Activated naive CD4-positive, alpha-beta T cell treated with anti-CD3 and anti-CD28 coated beads, Interleukin-2, amount 50 U/mL, for 24 hours (primary cell): ENCODE data around the gene ZNF284.
A peak's percentile ranks its signal among the peaks of the same experiment; 100 is the strongest.

Experiments
- H3K27ac Mint-ChIP-seq: one replicate; pipeline ENCODE4 v1.8.0; 2021; ENCODE audit warnings: mild to moderate bottlenecking, mixed read lengths
- H3K27me3 Mint-ChIP-seq: one replicate; pipeline ENCODE4 v1.8.0; 2021; ENCODE audit warnings: mixed read lengths
- H3K36me3 Mint-ChIP-seq: one replicate; pipeline ENCODE4 v1.8.0; 2021; ENCODE audit warnings: mixed read lengths
- H3K4me1 Mint-ChIP-seq: one replicate; pipeline ENCODE4 v1.8.0; 2021; ENCODE audit warnings: mixed read lengths
- H3K4me3 Mint-ChIP-seq: one replicate; pipeline ENCODE4 v1.8.0; 2021; ENCODE audit warnings: mild to moderate bottlenecking, mixed read lengths
- H3K9me3 Mint-ChIP-seq: one replicate; pipeline ENCODE4 v1.8.0; 2021; ENCODE audit warnings: mixed read lengths

Gene ZNF284

GRCh38 chr19:44071824-44072542 lies at the start of gene ZNF284:
Gene ZNF284 (plus strand): TSS chr19:44072159. CDS start chr19:44076390, 4,231 bp downstream.
- H3K4me1 Mint-ChIP-seq: peaks cover 33% of the 10 kb centered on the region
- peak within 1 kb of the TSS; percentile 87 for H3K27ac Mint-ChIP-seq
- no peaks in the 10 kb centered on the region for H3K27me3 Mint-ChIP-seq
- peak within 1 kb of the TSS; percentile 94 for H3K4me3 Mint-ChIP-seq
- H3K36me3 Mint-ChIP-seq: peaks cover 28% of the 10 kb centered on the region
- H3K9me3 Mint-ChIP-seq: peaks cover 31% of the 10 kb centered on the region

DNA sequence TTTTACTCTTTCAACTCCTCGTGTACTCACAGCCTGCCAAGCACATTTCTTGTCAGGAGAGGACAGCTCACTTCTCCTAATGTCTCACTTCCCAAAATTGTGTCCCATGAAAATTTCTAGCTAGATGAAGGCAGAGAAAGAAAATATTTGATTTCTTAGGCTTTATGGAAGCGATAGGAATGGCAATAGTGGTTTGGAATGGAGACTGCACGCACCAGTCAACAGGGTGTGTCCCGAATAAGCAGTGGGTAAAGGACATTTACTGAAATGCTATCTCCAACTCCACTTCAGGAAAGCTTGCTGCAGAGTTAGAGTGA lies 47.1 kb upstream of the ZNF284 start:
- Mint-ChIP-seq H3K4me1 (peaks cover 34% of the 10 kb centered on the region), H3K27ac (peak overlapping the region; percentile 93), H3K27me3 (peaks cover 4% of the 10 kb centered on the region), H3K9me3 (peaks cover 46% of the 10 kb centered on the region), H3K36me3 (peaks cover 36% of the 10 kb centered on the region), H3K4me3 (peak overlapping the region; percentile 97)

DNA sequence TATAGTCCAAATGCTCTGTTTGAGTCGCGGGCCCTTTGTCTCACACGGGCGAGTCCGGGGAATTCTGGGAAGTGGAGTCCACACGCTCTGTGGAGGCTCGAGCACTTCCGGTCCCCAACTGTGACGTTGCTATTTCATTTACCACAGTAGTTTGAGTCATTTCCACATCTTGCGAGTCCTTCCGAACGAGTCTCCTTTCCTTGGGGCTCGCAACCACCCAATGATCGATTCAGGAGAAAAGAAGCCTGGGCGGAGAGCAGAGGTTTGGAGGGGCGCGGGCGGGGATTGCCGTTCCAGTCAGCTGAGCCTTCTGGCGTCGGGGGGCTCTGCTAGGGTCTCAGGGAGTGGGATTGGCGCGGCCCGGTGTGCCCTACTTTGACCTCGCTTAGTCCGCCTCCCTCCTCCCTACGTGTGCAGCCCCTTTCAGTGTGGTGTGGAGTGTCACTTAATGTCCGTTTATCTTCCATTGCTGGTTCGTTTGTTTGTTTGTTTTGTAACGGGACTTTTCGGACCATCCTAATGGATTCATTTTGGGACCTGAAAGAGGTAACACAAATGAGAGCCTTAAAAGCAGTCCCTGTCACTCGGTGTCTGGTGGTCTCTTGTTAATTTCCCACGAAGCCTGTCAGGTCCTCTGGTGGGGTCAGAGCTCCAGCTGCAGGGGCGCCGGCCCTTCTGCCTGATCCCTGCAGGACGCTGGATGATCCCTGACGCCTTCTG lies 46.6 kb upstream of the ZNF284 start, which contains the start of gene ZNF222:
ZNF222 (plus strand) TSS at position 163 of the 720 bp plus-strand sequence; CDS start at position 221, 58 bp downstream.
- H3K27ac Mint-ChIP-seq: peak within 1 kb of the TSS; percentile 93
- H3K9me3 Mint-ChIP-seq: peaks cover 41% of the 10 kb centered on the region
- peaks cover 34% of the 10 kb centered on the region for H3K4me1 Mint-ChIP-seq
- peaks cover 39% of the 10 kb centered on the region for H3K36me3 Mint-ChIP-seq
- peak within 1 kb of the TSS; percentile 97 for H3K4me3 Mint-ChIP-seq
- peaks cover 3% of the 10 kb centered on the region for H3K27me3 Mint-ChIP-seq

DNA sequence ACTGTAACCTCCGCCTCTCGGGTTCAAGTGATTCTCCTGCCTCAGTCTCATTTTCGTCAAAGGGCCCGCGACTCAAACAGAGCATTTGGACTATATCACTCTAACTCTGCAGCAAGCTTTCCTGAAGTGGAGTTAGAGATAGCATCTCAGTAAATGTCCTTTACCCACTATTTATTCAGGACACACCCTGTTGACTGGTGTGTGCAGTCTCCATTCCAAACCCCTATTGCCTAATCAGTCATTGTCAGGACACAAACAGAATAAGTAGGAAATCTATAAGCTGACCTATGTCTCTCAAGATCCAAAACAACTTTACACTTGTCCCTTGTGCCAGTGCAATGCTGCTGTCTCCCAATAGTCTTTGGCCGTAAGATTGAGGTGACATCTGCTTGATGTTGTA lies 45.3 kb upstream of the ZNF284 start:
- peaks cover 50% of the 10 kb centered on the region for H3K36me3 Mint-ChIP-seq
- H3K9me3 Mint-ChIP-seq: peaks cover 37% of the 10 kb centered on the region
- peaks cover 34% of the 10 kb centered on the region for H3K4me1 Mint-ChIP-seq
- H3K27me3 Mint-ChIP-seq: no peaks in the 10 kb centered on the region
- H3K27ac Mint-ChIP-seq: no peak overlapping the region
- H3K4me3 Mint-ChIP-seq: peak overlapping the region; percentile 97

- peaks cover 10% of the 10 kb centered on the region for H3K4me1 Mint-ChIP-seq
- H3K36me3 Mint-ChIP-seq: peaks cover 59% of the 10 kb centered on the region
- H3K27ac Mint-ChIP-seq: no peak overlapping the region
- no peak overlapping the region for H3K4me3 Mint-ChIP-seq
- peaks cover 43% of the 10 kb centered on the region for H3K9me3 Mint-ChIP-seq
- H3K27me3 Mint-ChIP-seq: no peaks in the 10 kb centered on the region
These were observed 39.9 kb upstream of the ZNF284 start for GRCh38 chr19:44032001-44032610.

- Mint-ChIP-seq H3K4me3 (no peak overlapping the region), H3K9me3 (peaks cover 48% of the 10 kb centered on the region), H3K4me1 (no peaks in the 10 kb centered on the region), H3K27me3 (peaks cover 20% of the 10 kb centered on the region), H3K27ac (no peak overlapping the region), H3K36me3 (peaks cover 13% of the 10 kb centered on the region)
These were observed 29.8 kb upstream of the ZNF284 start for GRCh38 chr19:44042147-44042546.

GRCh38 chr19:44050740-44051649 lies 21.0 kb upstream of the ZNF284 start:
- Mint-ChIP-seq H3K27me3 (peaks cover 2% of the 10 kb centered on the region), H3K4me3 (peak overlapping the region; percentile 90), H3K36me3 (peaks cover 29% of the 10 kb centered on the region), H3K9me3 (peaks cover 27% of the 10 kb centered on the region), H3K27ac (peak overlapping the region; percentile 85), H3K4me1 (peaks cover 42% of the 10 kb centered on the region)

- H3K4me1 Mint-ChIP-seq: peaks cover 42% of the 10 kb centered on the region
- H3K27me3 Mint-ChIP-seq: no peaks in the 10 kb centered on the region
- H3K9me3 Mint-ChIP-seq: peaks cover 27% of the 10 kb centered on the region
- H3K27ac Mint-ChIP-seq: peak within 1 kb of the TSS; percentile 85
- H3K4me3 Mint-ChIP-seq: peak within 1 kb of the TSS; percentile 90
- peaks cover 32% of the 10 kb centered on the region for H3K36me3 Mint-ChIP-seq
These were observed 20.1 kb upstream of the ZNF284 start, which contains the start of gene ZNF223 for GRCh38 chr19:44051650-44052402. Gene ZNF223 (plus strand): TSS chr19:44052036. CDS start chr19:44055177, 3,141 bp downstream.

GRCh38 chr19:44055870-44056269 lies 16.1 kb upstream of the ZNF284 start:
- no peak overlapping the region for H3K4me3 Mint-ChIP-seq
- no peak overlapping the region for H3K27ac Mint-ChIP-seq
- peaks cover 15% of the 10 kb centered on the region for H3K9me3 Mint-ChIP-seq
- peaks cover 57% of the 10 kb centered on the region for H3K36me3 Mint-ChIP-seq
- H3K4me1 Mint-ChIP-seq: peaks cover 38% of the 10 kb centered on the region
- H3K27me3 Mint-ChIP-seq: no peaks in the 10 kb centered on the region

DNA sequence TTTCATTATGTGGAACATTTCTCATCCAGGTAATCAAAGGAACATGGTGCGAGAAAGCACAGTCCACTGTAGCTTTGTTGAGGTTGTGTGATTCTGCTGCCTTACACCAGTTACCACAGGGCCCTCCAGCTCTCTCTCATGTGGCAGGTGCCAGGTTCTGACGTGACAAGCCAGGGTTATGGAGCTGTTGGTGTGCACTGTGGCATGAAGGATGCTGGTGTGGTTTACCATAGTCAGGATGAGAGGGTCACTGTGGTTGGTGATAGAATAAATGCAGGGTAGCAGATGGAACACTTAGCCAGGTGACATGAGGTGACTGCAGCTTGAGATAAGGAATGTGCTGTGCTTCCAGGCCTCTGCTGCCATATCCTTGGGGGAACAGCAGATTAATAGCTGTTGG lies 12.7 kb upstream of the ZNF284 start:
- no peaks in the 10 kb centered on the region for H3K27me3 Mint-ChIP-seq
- peaks cover 76% of the 10 kb centered on the region for H3K36me3 Mint-ChIP-seq
- no peak overlapping the region for H3K27ac Mint-ChIP-seq
- H3K4me3 Mint-ChIP-seq: no peak overlapping the region
- peaks cover 6% of the 10 kb centered on the region for H3K4me1 Mint-ChIP-seq
- H3K9me3 Mint-ChIP-seq: peaks cover 16% of the 10 kb centered on the region

GRCh38 chr19:44061038-44061437 lies 10.9 kb upstream of the ZNF284 start:
- Mint-ChIP-seq H3K27ac (no peak overlapping the region), H3K9me3 (peaks cover 12% of the 10 kb centered on the region), H3K4me1 (no peaks in the 10 kb centered on the region), H3K36me3 (peaks cover 73% of the 10 kb centered on the region), H3K27me3 (no peaks in the 10 kb centered on the region), H3K4me3 (no peak overlapping the region)

DNA sequence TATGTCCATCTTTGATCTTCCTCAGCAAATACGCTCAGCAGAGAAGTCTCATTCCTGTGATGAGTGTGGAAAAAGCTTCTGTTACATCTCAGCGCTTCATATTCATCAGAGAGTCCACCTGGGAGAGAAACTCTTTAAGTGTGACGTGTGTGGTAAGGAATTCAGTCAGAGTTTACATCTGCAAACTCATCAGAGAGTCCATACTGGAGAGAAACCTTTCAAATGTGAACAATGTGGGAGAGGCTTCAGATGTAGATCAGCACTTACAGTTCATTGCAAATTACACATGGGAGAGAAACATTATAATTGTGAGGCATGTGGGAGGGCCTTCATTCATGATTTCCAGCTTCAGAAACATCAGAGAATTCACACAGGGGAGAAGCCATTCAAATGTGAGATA lies 5.7 kb upstream of the ZNF284 start:
- no peak overlapping the region for H3K27ac Mint-ChIP-seq
- peaks cover 57% of the 10 kb centered on the region for H3K36me3 Mint-ChIP-seq
- H3K4me1 Mint-ChIP-seq: peaks cover 5% of the 10 kb centered on the region
- H3K9me3 Mint-ChIP-seq: peaks cover 45% of the 10 kb centered on the region
- H3K27me3 Mint-ChIP-seq: no peaks in the 10 kb centered on the region
- H3K4me3 Mint-ChIP-seq: no peak overlapping the region

DNA sequence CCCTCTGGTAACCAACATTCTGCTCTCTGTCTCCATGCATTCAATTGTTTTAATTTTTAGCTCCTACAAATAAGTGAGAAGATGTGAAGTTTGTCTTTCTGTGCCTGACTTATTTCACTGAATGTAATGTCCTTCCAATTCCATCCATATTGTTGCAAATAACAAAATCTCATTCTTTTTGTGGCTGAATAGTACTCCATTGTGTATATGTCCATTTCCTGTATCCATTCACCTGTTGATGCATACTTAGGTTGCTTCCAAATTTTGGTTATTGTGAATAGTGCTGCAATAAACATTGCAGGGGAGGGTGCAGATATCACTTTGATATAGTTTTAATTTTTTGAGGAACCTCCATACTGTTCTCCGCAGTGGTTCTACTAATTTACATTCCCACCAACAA lies 2.5 kb upstream of the ZNF284 start:
- Mint-ChIP-seq H3K4me1 (peaks cover 23% of the 10 kb centered on the region), H3K9me3 (peaks cover 42% of the 10 kb centered on the region), H3K27me3 (no peaks in the 10 kb centered on the region), H3K27ac (no peak overlapping the region), H3K4me3 (no peak overlapping the region), H3K36me3 (peaks cover 37% of the 10 kb centered on the region)

- peaks cover 29% of the 10 kb centered on the region for H3K36me3 Mint-ChIP-seq
- H3K27ac Mint-ChIP-seq: peak overlapping the region; percentile 3
- peak overlapping the region; percentile 94 for H3K4me3 Mint-ChIP-seq
- peaks cover 31% of the 10 kb centered on the region for H3K9me3 Mint-ChIP-seq
- H3K4me1 Mint-ChIP-seq: peaks cover 33% of the 10 kb centered on the region
- no peaks in the 10 kb centered on the region for H3K27me3 Mint-ChIP-seq
These were observed 813 bp downstream of the ZNF284 start for GRCh38 chr19:44072543-44073401.
